ENCODE results near the gene ABCB1.
A peak's percentile ranks its signal among the peaks of the same experiment; 100 is the strongest.

ABCB1 gene

GRCh38 chr7:87548123-87548919 lies 52.4 kb downstream of the ABCB1 start:
- ChIA-PET CTCF (no interaction called here), POLR2A (no interaction called here)
- H3K27ac ChIP-seq (ENCODE audit: extremely low read depth, low read depth, low read length): no peak overlapping the region
- no peaks in the 10 kb centered on the region for H3K4me1 ChIP-seq (ENCODE audit: control insufficient read depth, insufficient read depth, low read length)
- H3K9me3 ChIP-seq (ENCODE audit: control insufficient read depth, insufficient read depth, low read depth, low read length): no peaks in the 10 kb centered on the region
- TF ChIP-seq ZNF366 (tag by site-specific recombination; conservative IDR thresholded peaks at IDR 0.05) (peak; percentile 73), PRDM1 (tag by site-specific recombination; IDR thresholded peaks at IDR 0.05) (peak; percentile 97), ZNF280C (tag by site-specific recombination; IDR thresholded peaks at IDR 0.05) (no peak)
- H3K36me3 ChIP-seq (ENCODE audit: control insufficient read depth in 2 of 2, insufficient read depth in 1 of 2, low read length in 2 of 2): peaks cover 0 to 6% of the 10 kb centered on the region in 2 experiments; a peak in 2 of 3 replicates
- H3K4me3 ChIP-seq (ENCODE audit: low read depth, low read length): no peak overlapping the region

- TF ChIP-seq ZNF843 (tag by site-specific recombination; IDR thresholded peaks at IDR 0.05) (no peak), ZNF157 (tag by site-specific recombination; IDR thresholded peaks at IDR 0.05) (no peak), PRDM1 (tag by site-specific recombination; IDR thresholded peaks at IDR 0.05) (no peak), ZNF10 (tag by site-specific recombination; IDR thresholded peaks at IDR 0.05) (no peak), ZNF830 (tag by site-specific recombination; IDR thresholded peaks at IDR 0.05; ENCODE audit: low read depth) (no peak), HIC1 (tag by site-specific recombination; IDR thresholded peaks at IDR 0.05) (no peak), ZBTB26 (tag by site-specific recombination; optimal IDR thresholded peaks at IDR 0.05) (no peak), ZNF654 (tag by site-specific recombination; IDR thresholded peaks at IDR 0.05; ENCODE audit: low read depth) (no peak), ZBTB49 (tag by site-specific recombination; IDR thresholded peaks at IDR 0.05; ENCODE audit: low read depth) (no peak), ZNF280C (tag by site-specific recombination; IDR thresholded peaks at IDR 0.05) (no peak), ZNF610 (tag by site-specific recombination; IDR thresholded peaks at IDR 0.05; ENCODE audit: borderline replicate concordance) (no peak), ZNF350 (tag by site-specific recombination; IDR thresholded peaks at IDR 0.05) (no peak), ZSCAN5A (tag by site-specific recombination; IDR thresholded peaks at IDR 0.05) (no peak), ZBTB48 (tag by site-specific recombination; IDR thresholded peaks at IDR 0.05) (no peak), PRDM4 (tag by site-specific recombination; IDR thresholded peaks at IDR 0.05) (no peak)
- no peak overlapping the region for H3K27ac ChIP-seq (ENCODE audit: extremely low read depth, low read depth, low read length)
- no peaks in the 10 kb centered on the region for H3K4me1 ChIP-seq (ENCODE audit: control insufficient read depth, insufficient read depth, low read length)
- H3K9me3 ChIP-seq (ENCODE audit: control insufficient read depth, insufficient read depth, low read depth, low read length): no peaks in the 10 kb centered on the region
- H3K4me3 ChIP-seq (ENCODE audit: low read depth, low read length): no peak overlapping the region
- peaks cover 0 to 6% of the 10 kb centered on the region in 2 experiments; a peak in 2 of 3 replicates for H3K36me3 ChIP-seq (ENCODE audit: control insufficient read depth in 2 of 2, insufficient read depth in 1 of 2, low read length in 2 of 2)
- POLR2A ChIA-PET: no interaction called here
- CTCF ChIA-PET: no interaction called here
These were observed 54.9 kb downstream of the ABCB1 start for GRCh38 chr7:87545760-87546159.
